ENCODE measurements around the gene SMYD3. TPM values are rescaled to one million over a fixed set of nuclear protein-coding genes. Genes with fewer than 3 reads are reported as not detected.

The SMYD3 gene
- total RNA-seq, 1 experiment from 2014 or later = 35.1 TPM

GRCh38 chr1:246005067-246005466, 502.0 kb downstream of the SMYD3 start:
- Mint-ChIP-seq H3K9me3 (ENCODE audit: low read depth, unreplicated experiment) (no peaks in the 10 kb centered on the region), H3K36me3 (ENCODE audit: insufficient read depth, unreplicated experiment) (no peaks in the 10 kb centered on the region), H3K4me3 (ENCODE audit: low read depth, unreplicated experiment) (no peak overlapping the region), H3K4me1 (ENCODE audit: low read depth, unreplicated experiment) (peaks cover 5% of the 10 kb centered on the region), H3K27ac (ENCODE audit: unreplicated experiment) (no peak overlapping the region), H3K27me3 (ENCODE audit: unreplicated experiment) (no peaks in the 10 kb centered on the region)
- TF ChIP-seq, protein P1, sequence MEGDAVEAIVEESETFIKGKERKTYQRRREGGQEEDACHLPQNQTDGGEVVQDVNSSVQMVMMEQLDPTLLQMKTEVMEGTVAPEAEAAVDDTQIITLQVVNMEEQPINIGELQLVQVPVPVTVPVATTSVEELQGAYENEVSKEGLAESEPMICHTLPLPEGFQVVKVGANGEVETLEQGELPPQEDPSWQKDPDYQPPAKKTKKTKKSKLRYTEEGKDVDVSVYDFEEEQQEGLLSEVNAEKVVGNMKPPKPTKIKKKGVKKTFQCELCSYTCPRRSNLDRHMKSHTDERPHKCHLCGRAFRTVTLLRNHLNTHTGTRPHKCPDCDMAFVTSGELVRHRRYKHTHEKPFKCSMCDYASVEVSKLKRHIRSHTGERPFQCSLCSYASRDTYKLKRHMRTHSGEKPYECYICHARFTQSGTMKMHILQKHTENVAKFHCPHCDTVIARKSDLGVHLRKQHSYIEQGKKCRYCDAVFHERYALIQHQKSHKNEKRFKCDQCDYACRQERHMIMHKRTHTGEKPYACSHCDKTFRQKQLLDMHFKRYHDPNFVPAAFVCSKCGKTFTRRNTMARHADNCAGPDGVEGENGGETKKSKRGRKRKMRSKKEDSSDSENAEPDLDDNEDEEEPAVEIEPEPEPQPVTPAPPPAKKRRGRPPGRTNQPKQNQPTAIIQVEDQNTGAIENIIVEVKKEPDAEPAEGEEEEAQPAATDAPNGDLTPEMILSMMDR (IDR thresholded peaks at IDR 0.05; ENCODE audit: unreplicated experiment) = no peak
- no peak for DNase-seq
- BruUV-seq (replicated peaks) = no TSS peak
- intact Hi-C loops (cut with micrococcal nuclease; ENCODE audit: unreplicated experiment) = loop anchor here (10.0 kb wide), 1 partner anchor 610 kb away; no protein-coding TSS in a partner anchor
- CTCF ChIA-PET = no interaction called here

GRCh38 chr1:246004301-246004700, 502.8 kb downstream of the SMYD3 start:
- no peaks in the 10 kb centered on the region for H3K9me3 Mint-ChIP-seq (ENCODE audit: low read depth, unreplicated experiment)
- intact Hi-C loops (cut with micrococcal nuclease; ENCODE audit: unreplicated experiment) = loop anchor here (1.0 to 10.0 kb wide), 2 partner anchors 610 to 682 kb away; no protein-coding TSS in a partner anchor
- no TSS peak for BruUV-seq (replicated peaks)
- no peak for DNase-seq
- CTCF ChIA-PET = interaction anchor here (1.6 kb wide), 1 partner anchor 851 kb away, joined by 15 read pairs; no protein-coding TSS in a partner anchor
- H3K36me3 Mint-ChIP-seq (ENCODE audit: insufficient read depth, unreplicated experiment) = no peaks in the 10 kb centered on the region
- H3K27ac Mint-ChIP-seq (ENCODE audit: unreplicated experiment) = no peak overlapping the region
- H3K4me3 Mint-ChIP-seq (ENCODE audit: low read depth, unreplicated experiment) = no peak overlapping the region
- peaks cover 13% of the 10 kb centered on the region for H3K4me1 Mint-ChIP-seq (ENCODE audit: low read depth, unreplicated experiment)
- TF ChIP-seq, protein P1 (IDR thresholded peaks at IDR 0.05; ENCODE audit: unreplicated experiment) = no peak
- no peaks in the 10 kb centered on the region for H3K27me3 Mint-ChIP-seq (ENCODE audit: unreplicated experiment)

- no peaks in the 10 kb centered on the region for H3K27me3 Mint-ChIP-seq (ENCODE audit: unreplicated experiment)
- H3K9me3 Mint-ChIP-seq (ENCODE audit: low read depth, unreplicated experiment) = no peaks in the 10 kb centered on the region
- DNase-seq = no peak
- TF ChIP-seq, protein P1 (IDR thresholded peaks at IDR 0.05; ENCODE audit: unreplicated experiment) = no peak
- BruUV-seq (replicated peaks) = no TSS peak
- intact Hi-C loops (cut with micrococcal nuclease; ENCODE audit: unreplicated experiment) = loop anchor here (1.0 to 10.0 kb wide), 3 partner anchors 609 to 925 kb away; no protein-coding TSS in a partner anchor
- H3K27ac Mint-ChIP-seq (ENCODE audit: unreplicated experiment) = no peak overlapping the region
- peaks cover 16% of the 10 kb centered on the region for H3K4me1 Mint-ChIP-seq (ENCODE audit: low read depth, unreplicated experiment)
- no peak overlapping the region for H3K4me3 Mint-ChIP-seq (ENCODE audit: low read depth, unreplicated experiment)
- CTCF ChIA-PET = interaction anchor here (0.8 to 1.6 kb wide), 3 partner anchors 418 to 850 kb away, joined by 4 to 15 read pairs (median 5); no protein-coding TSS in a partner anchor
- no peaks in the 10 kb centered on the region for H3K36me3 Mint-ChIP-seq (ENCODE audit: insufficient read depth, unreplicated experiment)
Observed at GRCh38 chr1:246003442-246003730, 503.7 kb downstream of the SMYD3 start.

GRCh38 chr1:246002725-246003441, 504.2 kb downstream of the SMYD3 start:
- no TSS peak for BruUV-seq (replicated peaks)
- DNase-seq = peak; percentile 89
- CTCF ChIA-PET = interaction anchor here (0.8 to 1.6 kb wide), 3 partner anchors 418 to 850 kb away, joined by 4 to 15 read pairs (median 5); no protein-coding TSS in a partner anchor
- no peak overlapping the region for H3K27ac Mint-ChIP-seq (ENCODE audit: unreplicated experiment)
- intact Hi-C loops (cut with micrococcal nuclease; ENCODE audit: unreplicated experiment) = loop anchor here (1.0 to 10.0 kb wide), 3 partner anchors 608 to 924 kb away; no protein-coding TSS in a partner anchor
- H3K4me1 Mint-ChIP-seq (ENCODE audit: low read depth, unreplicated experiment) = peaks cover 19% of the 10 kb centered on the region
- no peaks in the 10 kb centered on the region for H3K27me3 Mint-ChIP-seq (ENCODE audit: unreplicated experiment)
- TF ChIP-seq, protein P1 (IDR thresholded peaks at IDR 0.05; ENCODE audit: unreplicated experiment) = peak; percentile 89
- H3K9me3 Mint-ChIP-seq (ENCODE audit: low read depth, unreplicated experiment) = no peaks in the 10 kb centered on the region
- no peaks in the 10 kb centered on the region for H3K36me3 Mint-ChIP-seq (ENCODE audit: insufficient read depth, unreplicated experiment)
- no peak overlapping the region for H3K4me3 Mint-ChIP-seq (ENCODE audit: low read depth, unreplicated experiment)
